T-helper 1 cell treated with Interleukin-12 subunit alpha and Interleukin-12 subunit beta and Interleukin-4 antibody, amounts not matched to agents 30 μg/mL and 1 μg/mL, for 36 hours (primary cell): ENCODE data around the gene USP2.

ENCODE experiments used
- H3K27ac Mint-ChIP-seq: one replicate; pipeline ENCODE4 v1.8.0; 2021; ENCODE audit warnings: mild to moderate bottlenecking, mixed read lengths
- H3K27me3 Mint-ChIP-seq: one replicate; pipeline ENCODE4 v1.8.0; 2021; ENCODE audit warnings: low read depth, mixed read lengths
- H3K36me3 Mint-ChIP-seq: one replicate; pipeline ENCODE4 v1.8.0; 2021; ENCODE audit warnings: low read depth, mixed read lengths
- H3K4me1 Mint-ChIP-seq: one replicate; pipeline ENCODE4 v1.8.0; 2021; ENCODE audit warnings: low read depth, mixed read lengths
- H3K4me3 Mint-ChIP-seq: one replicate; pipeline ENCODE4 v1.8.0; 2021; ENCODE audit warnings: mild to moderate bottlenecking, moderate library complexity, mixed read lengths
- H3K9me3 Mint-ChIP-seq: one replicate; pipeline ENCODE4 v1.8.0; 2021; ENCODE audit warnings: mixed read lengths

The USP2 gene, protein sequence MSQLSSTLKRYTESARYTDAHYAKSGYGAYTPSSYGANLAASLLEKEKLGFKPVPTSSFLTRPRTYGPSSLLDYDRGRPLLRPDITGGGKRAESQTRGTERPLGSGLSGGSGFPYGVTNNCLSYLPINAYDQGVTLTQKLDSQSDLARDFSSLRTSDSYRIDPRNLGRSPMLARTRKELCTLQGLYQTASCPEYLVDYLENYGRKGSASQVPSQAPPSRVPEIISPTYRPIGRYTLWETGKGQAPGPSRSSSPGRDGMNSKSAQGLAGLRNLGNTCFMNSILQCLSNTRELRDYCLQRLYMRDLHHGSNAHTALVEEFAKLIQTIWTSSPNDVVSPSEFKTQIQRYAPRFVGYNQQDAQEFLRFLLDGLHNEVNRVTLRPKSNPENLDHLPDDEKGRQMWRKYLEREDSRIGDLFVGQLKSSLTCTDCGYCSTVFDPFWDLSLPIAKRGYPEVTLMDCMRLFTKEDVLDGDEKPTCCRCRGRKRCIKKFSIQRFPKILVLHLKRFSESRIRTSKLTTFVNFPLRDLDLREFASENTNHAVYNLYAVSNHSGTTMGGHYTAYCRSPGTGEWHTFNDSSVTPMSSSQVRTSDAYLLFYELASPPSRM

DNA sequence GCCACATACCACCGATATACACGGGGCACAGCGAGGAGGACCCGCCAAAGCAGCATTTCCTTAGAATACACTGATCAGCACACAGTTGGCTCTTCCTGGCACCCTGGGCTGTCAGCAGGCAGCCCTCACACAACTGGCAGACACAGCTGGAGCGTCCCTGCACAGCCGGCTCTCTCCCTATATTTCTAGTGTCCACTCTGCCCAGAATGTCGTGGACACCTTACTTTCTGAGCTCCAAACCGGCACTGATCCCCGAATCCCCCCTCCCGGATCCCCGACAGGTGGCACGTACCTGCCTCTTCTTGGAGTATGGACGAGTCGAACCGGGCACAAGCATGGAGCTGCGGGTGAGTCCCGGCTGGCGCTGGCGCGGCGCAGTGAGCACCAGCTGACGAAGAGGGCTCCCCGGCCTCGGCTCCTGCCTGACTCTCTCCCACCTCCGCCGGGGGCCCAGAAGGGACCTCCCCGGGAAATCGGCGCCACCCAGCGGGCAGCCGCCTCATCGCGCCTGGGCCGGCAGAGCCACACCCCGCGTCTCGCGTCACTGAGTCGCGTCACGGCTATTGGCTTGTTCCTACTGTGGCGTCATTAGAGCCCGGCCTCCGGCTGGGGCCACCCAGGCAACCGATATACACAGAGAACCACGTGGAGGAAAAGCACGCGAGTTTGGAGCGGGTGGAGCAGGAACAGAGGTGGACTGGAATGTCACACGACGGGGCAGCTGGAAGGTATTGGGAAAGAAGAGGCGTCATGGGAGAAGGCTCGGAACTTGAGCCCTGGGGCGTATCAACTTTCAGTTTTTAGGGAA lies at the start of gene USP2:
Gene USP2 (minus strand): TSS at position 510 of the 808 bp plus-strand sequence. CDS start 8,210 bp downstream, outside the sequence.
- no peak within 1 kb of the TSS for H3K4me3 Mint-ChIP-seq
- H3K4me1 Mint-ChIP-seq: no peaks in the 10 kb centered on the region
- peaks cover 8% of the 10 kb centered on the region for H3K27me3 Mint-ChIP-seq
- H3K9me3 Mint-ChIP-seq: no peaks in the 10 kb centered on the region
- no peaks in the 10 kb centered on the region for H3K36me3 Mint-ChIP-seq
- no peak within 1 kb of the TSS for H3K27ac Mint-ChIP-seq

DNA sequence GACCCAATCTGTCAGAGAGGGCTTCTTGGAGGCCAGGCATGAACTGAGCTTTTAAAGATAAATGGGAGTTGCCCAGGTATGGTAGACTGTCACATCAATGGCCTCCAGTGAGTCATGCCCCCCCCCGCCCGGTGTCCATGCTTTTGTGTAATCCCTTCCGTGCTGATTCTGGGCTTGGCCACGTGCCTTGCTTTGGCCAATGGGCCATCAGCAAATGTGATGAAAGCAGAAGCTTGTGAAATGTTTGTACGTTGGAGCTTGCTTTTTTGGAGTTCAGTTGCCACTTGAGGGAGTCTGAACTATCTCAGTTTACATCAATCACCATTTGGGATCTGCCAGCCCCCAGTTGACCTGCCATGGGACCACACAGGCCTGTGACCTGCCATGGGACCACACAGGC lies 45.8 kb upstream of the USP2 start:
- Mint-ChIP-seq H3K36me3 (no peaks in the 10 kb centered on the region), H3K4me1 (peaks cover 2% of the 10 kb centered on the region), H3K27me3 (peaks cover 44% of the 10 kb centered on the region), H3K9me3 (no peaks in the 10 kb centered on the region), H3K27ac (no peak overlapping the region), H3K4me3 (no peak overlapping the region)

DNA sequence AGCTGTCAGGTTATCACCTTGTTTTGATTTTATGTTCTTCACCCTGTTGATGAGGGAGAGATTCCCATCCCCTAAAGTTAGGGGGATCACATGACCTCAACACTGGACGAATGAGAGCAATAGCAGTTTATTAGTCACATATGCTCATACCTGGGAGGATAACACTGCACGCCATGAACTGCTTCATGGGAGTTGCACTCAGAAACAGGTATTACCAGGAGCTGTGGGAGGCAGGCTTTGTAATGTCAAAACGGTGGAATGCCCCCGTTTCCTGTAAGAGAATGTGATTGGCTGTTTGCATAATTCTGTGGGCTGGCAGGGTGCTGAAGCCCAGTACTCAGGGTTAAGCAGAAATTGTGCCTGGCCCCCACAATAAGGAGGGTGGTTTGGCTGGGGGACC lies 44.7 kb upstream of the USP2 start:
- no peaks in the 10 kb centered on the region for H3K36me3 Mint-ChIP-seq
- no peak overlapping the region for H3K27ac Mint-ChIP-seq
- peaks cover 5% of the 10 kb centered on the region for H3K4me1 Mint-ChIP-seq
- H3K9me3 Mint-ChIP-seq: no peaks in the 10 kb centered on the region
- H3K27me3 Mint-ChIP-seq: peaks cover 53% of the 10 kb centered on the region
- H3K4me3 Mint-ChIP-seq: no peak overlapping the region

DNA sequence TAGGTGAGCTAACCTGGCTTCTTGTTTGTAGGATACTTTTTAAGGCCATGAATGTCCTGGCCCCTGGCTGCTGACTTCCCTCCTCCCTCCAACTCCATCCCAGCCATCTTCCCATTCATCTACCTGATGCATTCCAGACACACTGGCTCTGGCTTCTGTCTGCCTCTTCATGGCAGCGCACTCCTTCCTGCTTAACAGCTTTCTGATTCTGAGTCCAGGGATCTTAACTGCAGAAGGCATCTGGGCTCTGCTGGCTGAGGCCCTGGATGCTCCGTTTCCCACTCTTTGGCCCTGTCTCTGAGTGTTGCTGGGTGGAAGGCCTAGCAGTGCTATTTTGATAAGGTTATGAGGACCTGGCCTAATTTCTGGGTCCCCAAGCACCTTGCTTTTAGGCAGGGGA lies 43.3 kb upstream of the USP2 start:
- peaks cover 51% of the 10 kb centered on the region for H3K27me3 Mint-ChIP-seq
- H3K4me3 Mint-ChIP-seq: no peak overlapping the region
- H3K36me3 Mint-ChIP-seq: no peaks in the 10 kb centered on the region
- no peaks in the 10 kb centered on the region for H3K9me3 Mint-ChIP-seq
- no peak overlapping the region for H3K27ac Mint-ChIP-seq
- peaks cover 5% of the 10 kb centered on the region for H3K4me1 Mint-ChIP-seq

DNA sequence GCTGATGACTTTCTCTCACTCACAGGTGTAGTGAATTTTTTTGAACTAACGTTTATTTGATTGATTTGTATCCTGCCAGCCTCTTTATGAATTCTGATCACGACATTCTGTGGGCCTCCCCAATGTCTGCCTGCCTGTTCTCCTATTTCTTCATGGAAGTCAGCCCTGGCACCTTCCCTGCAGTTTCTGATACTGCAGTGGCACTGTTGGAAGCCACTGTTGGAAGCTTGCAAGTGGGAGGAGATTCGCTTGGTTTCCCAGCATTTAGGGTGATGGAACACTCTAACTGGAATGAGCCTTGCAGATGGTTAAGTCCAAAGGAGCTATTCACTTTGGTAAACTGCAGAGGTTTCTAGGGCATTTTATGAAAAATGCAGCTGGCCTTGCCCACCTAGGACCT lies 42.8 kb upstream of the USP2 start:
- H3K4me3 Mint-ChIP-seq: no peak overlapping the region
- H3K36me3 Mint-ChIP-seq: no peaks in the 10 kb centered on the region
- peaks cover 55% of the 10 kb centered on the region for H3K27me3 Mint-ChIP-seq
- H3K4me1 Mint-ChIP-seq: peaks cover 5% of the 10 kb centered on the region
- H3K27ac Mint-ChIP-seq: no peak overlapping the region
- no peaks in the 10 kb centered on the region for H3K9me3 Mint-ChIP-seq

DNA sequence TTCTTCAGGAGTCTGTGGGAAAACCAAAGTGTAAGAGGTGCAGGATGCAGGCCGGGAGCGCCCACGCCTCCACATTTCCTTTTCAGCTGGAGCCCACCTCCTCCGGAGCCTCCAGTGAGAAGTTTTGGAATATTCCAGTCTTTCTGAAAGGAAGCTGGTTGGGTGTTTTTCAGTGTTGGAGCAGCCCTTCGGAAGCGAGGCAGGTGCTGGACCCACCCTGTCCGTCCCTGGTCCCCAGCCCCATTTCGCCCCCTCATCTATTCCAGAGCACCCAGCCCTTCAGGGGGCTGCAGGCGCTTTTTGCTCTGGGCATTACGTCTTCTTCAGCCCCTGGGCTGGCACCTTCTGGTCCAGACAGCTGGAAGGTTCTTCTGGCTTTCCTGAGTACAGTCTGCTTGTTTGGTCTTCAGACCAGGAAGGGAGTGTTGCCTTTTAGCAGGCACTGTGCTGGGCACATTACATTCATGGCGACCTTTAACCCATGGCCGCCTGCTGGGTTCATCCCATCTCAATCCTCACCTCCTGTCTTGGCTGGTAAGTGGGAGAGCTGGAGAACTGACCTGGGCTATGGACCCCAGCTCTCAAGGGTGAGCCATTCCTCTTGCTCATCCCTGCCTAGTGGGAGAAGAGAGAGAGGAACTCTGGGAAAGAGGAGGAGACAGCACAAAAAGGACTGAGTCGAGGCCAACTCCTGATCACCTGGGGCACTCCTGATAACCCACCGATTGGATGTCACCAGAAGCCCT lies 42.2 kb upstream of the USP2 start:
- peaks cover 5% of the 10 kb centered on the region for H3K4me1 Mint-ChIP-seq
- H3K4me3 Mint-ChIP-seq: no peak overlapping the region
- peaks cover 58% of the 10 kb centered on the region for H3K27me3 Mint-ChIP-seq
- H3K9me3 Mint-ChIP-seq: no peaks in the 10 kb centered on the region
- no peaks in the 10 kb centered on the region for H3K36me3 Mint-ChIP-seq
- H3K27ac Mint-ChIP-seq: no peak overlapping the region

DNA sequence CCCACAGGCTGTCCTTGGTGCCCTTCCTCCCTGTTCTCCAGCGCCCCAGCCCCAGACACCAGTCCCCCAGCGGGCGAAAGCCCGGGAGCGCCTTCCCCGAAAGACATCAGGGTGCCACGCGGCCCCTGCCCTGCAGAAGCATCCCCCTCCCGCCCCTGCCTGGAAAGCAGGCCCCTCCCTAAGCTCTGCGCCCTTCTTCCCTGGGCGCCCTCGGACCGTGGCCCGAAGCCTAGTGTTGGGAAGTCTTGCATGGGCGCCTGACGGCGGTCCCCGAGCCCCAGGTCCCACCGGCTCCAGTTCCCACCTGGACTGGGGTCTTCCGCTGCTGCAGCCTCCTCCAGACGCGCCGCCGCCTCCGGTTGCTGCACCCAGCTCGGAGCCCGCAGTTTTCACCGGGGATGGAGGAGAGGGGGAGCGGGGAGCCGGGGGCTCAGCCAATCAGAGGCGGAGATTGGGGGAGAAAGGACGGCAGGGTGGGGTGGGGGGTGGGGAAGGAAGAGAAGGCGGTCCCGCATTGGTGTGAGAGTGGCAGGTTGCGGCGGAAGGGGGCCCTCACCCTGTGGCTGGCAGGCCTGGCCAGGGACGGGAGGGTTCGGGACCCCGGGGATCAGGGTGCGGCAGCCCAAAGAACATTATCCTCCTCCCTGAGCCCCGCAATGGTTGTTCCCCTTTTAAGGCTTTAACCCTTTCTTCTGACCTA lies 41.5 kb upstream of the USP2 start, which contains the start of gene THY1:
Gene THY1 (minus strand): TSS at position 364 of the 700 bp plus-strand sequence. CDS start 2,267 bp downstream, outside the sequence.
- Mint-ChIP-seq H3K4me3 (peak within 1 kb of the TSS; percentile 77), H3K4me1 (peaks cover 5% of the 10 kb centered on the region), H3K27ac (no peak within 1 kb of the TSS), H3K36me3 (no peaks in the 10 kb centered on the region), H3K27me3 (peaks cover 53% of the 10 kb centered on the region), H3K9me3 (no peaks in the 10 kb centered on the region)

DNA sequence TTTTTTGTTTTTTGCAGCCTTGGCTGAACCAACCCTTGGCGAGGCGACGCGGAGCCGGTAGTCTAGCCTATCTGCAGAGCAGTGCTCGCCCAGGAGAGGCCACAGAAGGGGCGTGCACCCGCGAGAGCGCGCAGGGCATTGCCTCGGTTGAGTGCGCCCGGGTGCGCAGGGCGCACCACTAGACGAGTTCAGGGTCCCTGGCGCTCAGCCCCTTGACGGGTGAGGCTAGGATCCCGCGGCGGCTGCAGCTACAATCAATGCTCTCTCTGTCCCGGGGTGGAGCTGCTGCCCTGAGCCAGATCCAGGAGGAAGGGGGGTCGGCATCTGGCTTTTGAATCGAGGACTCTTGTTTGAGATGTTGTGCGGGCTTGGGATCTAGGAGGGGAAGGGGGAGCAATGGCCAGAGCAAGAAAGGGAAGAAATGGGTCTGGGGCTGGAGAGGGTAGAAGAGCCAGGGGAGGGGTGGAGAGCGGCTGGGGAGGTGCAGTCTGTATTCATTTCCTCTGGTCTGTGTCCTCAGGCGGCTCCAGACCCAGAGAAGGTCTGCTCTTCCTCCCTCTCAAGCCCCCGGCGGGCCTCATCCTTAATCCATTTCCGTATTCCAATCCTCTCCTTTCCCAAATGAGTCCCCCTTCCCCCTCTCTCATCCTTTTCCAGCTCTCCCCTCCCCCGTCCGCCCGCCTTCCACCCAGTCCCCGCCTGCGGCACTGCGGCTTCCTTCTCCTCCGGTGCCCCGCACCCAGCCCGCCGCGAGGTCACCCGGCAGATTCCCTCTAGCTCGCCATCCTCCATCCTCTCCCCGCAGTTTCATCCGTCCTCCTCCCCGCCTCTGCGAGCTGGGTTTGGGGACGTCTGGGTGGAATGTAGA lies 40.7 kb upstream of the USP2 start:
- Mint-ChIP-seq H3K27me3 (peaks cover 53% of the 10 kb centered on the region), H3K27ac (no peak overlapping the region), H3K4me3 (peak overlapping the region; percentile 77)

DNA sequence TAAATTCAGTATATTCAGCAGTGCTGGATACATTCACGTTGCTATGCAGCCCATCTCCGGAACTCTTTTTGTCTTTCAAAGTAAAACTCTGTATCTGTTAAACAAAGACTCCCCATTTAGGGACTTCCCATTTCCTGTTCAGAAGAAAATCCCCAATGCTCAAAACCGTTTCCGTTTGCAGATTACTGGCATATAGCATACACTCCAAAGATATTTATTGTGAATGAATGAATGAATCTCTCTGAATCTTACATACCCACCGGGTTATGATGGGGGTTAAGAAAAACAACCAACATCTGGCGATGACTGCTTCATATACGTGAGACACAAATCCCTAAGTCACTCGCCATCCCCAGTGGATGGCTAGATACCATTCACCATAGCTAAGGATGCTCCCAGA lies 39.9 kb upstream of the USP2 start:
- Mint-ChIP-seq H3K9me3 (no peaks in the 10 kb centered on the region), H3K27me3 (peaks cover 53% of the 10 kb centered on the region), H3K4me3 (no peak overlapping the region), H3K36me3 (no peaks in the 10 kb centered on the region), H3K4me1 (peaks cover 5% of the 10 kb centered on the region), H3K27ac (no peak overlapping the region)

More for the DNA sequence above, 40.7 kb upstream of the USP2 start:
- Mint-ChIP-seq H3K9me3 (no peaks in the 10 kb centered on the region), H3K4me1 (peaks cover 5% of the 10 kb centered on the region), H3K36me3 (no peaks in the 10 kb centered on the region)

DNA sequence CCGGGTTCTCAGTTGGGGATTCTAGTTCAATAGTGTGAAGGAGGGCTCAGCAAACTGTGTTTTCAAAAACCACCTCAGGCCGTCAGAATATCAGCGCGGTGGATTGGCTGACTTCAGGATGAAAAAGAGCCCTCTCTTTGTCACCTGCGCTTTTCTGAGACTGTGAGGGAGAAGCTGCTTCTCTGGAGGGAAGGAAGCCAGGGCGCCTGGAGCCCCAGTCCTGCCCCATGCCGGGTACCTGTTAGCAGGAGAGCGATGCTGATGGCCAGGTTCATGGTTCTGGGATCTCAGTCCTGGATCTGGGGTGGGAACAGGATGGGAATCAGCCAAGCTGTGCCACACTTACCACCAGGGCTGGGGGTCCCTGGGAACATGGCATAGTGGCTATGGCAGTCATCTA lies 39.1 kb upstream of the USP2 start:
- Mint-ChIP-seq H3K36me3 (no peaks in the 10 kb centered on the region), H3K27ac (no peak overlapping the region), H3K4me3 (no peak overlapping the region), H3K27me3 (peaks cover 53% of the 10 kb centered on the region), H3K9me3 (no peaks in the 10 kb centered on the region), H3K4me1 (peaks cover 3% of the 10 kb centered on the region)

DNA sequence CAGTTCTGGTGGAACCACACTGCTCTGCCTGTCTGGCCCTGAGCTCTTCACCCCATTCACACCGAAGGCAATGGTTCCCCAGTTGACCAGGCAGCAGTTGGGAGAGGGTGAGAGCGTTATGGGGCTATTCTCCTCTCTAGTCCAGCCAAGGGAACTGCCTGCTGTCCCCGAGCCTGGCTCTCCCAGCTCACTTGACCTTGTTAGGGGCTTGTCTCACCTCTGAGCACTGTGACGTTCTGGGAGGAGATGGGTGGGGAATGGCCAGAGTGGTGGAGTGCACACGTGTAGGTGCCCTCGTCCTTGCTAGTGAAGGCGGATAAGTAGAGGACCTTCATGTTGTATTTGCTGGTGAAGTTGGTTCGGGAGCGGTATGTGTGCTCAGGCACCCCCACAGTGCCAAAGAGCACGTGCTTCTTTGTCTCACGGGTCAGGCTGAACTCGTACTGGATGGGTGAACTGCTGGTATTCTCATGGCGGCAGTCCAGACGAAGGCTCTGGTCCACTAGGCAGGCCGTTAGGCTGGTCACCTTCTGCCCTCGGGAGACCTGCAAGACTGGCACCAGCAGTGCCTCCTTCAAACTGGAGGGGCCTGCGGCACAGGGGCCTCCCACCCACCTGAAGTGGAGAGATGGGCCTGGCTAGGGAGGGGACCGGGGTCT lies 38.5 kb upstream of the USP2 start:
- no peaks in the 10 kb centered on the region for H3K9me3 Mint-ChIP-seq
- peaks cover 3% of the 10 kb centered on the region for H3K4me1 Mint-ChIP-seq
- H3K27ac Mint-ChIP-seq: no peak overlapping the region
- H3K4me3 Mint-ChIP-seq: no peak overlapping the region
- H3K27me3 Mint-ChIP-seq: peaks cover 50% of the 10 kb centered on the region
- no peaks in the 10 kb centered on the region for H3K36me3 Mint-ChIP-seq

DNA sequence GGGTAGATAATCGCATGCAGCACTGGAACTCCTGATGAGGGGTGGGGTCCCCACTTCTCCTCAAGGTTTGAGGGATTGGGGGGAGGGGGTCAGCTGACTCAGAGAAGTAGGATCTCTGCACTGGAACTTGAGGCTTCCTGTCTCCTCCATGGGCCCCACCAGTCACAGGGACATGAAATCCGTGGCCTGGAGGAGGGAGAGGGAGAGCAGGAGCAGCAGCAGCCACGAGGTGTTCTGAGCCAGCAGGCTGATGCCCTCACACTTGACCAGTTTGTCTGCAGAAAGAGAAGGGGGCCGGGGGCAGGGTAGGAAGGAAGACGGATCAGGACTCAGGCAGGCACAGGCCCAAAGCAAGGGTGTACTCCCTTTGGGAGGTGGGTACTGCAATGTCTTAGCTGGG lies 37.8 kb upstream of the USP2 start:
- H3K9me3 Mint-ChIP-seq: peaks cover 4% of the 10 kb centered on the region
- peaks cover 47% of the 10 kb centered on the region for H3K27me3 Mint-ChIP-seq
- no peak overlapping the region for H3K27ac Mint-ChIP-seq
- no peaks in the 10 kb centered on the region for H3K36me3 Mint-ChIP-seq
- no peak overlapping the region for H3K4me3 Mint-ChIP-seq
- peaks cover 3% of the 10 kb centered on the region for H3K4me1 Mint-ChIP-seq
